ENCODE measurements around the gene ANKS1A. TPM values are rescaled to one million over a fixed set of nuclear protein-coding genes. Genes with fewer than 3 reads are reported as not detected.
"Not testable (repeated sequence)": the region's sequence is repeated elsewhere in the genome, so short reads cannot be mapped to it uniquely, and the experiment has no call there.

Gene ANKS1A
- total RNA-seq, 3 donors from 2014 or later (not counting 1 experiment from before 2014, with no cell fraction given), result 10.4 to 11.5 (median 10.9) TPM

- Mint-ChIP-seq H3K36me3 (no peaks in the 10 kb centered on the region), H3K27ac (no peak overlapping the region), H3K4me1 (peaks cover 11 to 12% of the 10 kb centered on the region in 2 donors), H3K9me3 (no peaks in the 10 kb centered on the region), H3K4me3 (no peak overlapping the region), H3K27me3 (ENCODE audit: low read depth in 2 of 2) (peaks cover 14 to 27% of the 10 kb centered on the region in 2 donors)
- H3K4me1 ChIP-seq (ENCODE audit: control insufficient read depth, insufficient read depth, low read length), result peaks cover 11% of the 10 kb centered on the region
- H3K27me3 ChIP-seq (ENCODE audit: control insufficient read depth, insufficient read depth, low read length), result peaks cover 2% of the 10 kb centered on the region
- no peak for TF ChIP-seq CTCF (IDR thresholded peaks at IDR 0.05)
- no peaks in the 10 kb centered on the region for H3K9me3 ChIP-seq (ENCODE audit: control insufficient read depth, insufficient read depth, low read length)
- H3K4me3 ChIP-seq (ENCODE audit: low read length), result no peak overlapping the region
- no peaks in the 10 kb centered on the region for H3K36me3 ChIP-seq (ENCODE audit: control insufficient read depth, insufficient read depth, low read length)
- intact Hi-C loops (cut with micrococcal nuclease), result no loop called here
- DNase-seq, result no peak
- no peak overlapping the region for H3K27ac ChIP-seq (ENCODE audit: low read length)
- no peak for ATAC-seq
- 87% methylated on average over 1 of the region's 4 CpGs for WGBS (ENCODE audit: insufficient coverage)
Measured at GRCh38 chr6:35136185-35136584, 247.1 kb downstream of the ANKS1A start.

DNA sequence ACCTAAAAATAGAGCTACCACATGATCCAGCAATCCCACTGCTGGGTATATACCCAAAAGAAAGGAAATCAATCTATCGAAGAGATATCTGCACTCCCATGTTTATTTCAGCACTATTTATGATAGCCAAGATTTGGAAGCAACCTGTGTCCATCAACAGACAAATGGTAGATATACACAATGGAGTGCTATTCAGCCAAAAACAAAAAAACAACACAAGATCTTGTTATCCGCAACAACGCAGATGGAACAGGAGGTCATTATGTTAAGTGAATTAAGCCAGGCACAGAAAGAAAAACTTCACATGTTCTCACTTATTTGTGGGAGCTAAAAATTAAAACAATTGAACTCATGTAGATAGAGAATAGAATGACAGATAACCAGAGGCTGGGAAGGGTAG, 249.1 kb downstream of the ANKS1A start:
- H3K4me3 Mint-ChIP-seq; H3K27ac Mint-ChIP-seq; H3K9me3 Mint-ChIP-seq; H3K27me3 ChIP-seq (ENCODE audit: control insufficient read depth, insufficient read depth, low read length); H3K36me3 Mint-ChIP-seq; DNase-seq; H3K4me3 ChIP-seq (ENCODE audit: low read length); H3K27ac ChIP-seq (ENCODE audit: low read length); H3K9me3 ChIP-seq (ENCODE audit: control insufficient read depth, insufficient read depth, low read length); intact Hi-C loops (cut with micrococcal nuclease); ATAC-seq; H3K36me3 ChIP-seq (ENCODE audit: control insufficient read depth, insufficient read depth, low read length): not testable (repeated sequence)
- H3K4me1 Mint-ChIP-seq, result peaks cover 11 to 17% of the 10 kb centered on the region in 2 donors
- H3K4me1 ChIP-seq (ENCODE audit: control insufficient read depth, insufficient read depth, low read length), result peaks cover 11% of the 10 kb centered on the region
- WGBS (ENCODE audit: insufficient coverage), result 50% methylated on average over 1 of the region's 3 CpGs
- peaks cover 14 to 27% of the 10 kb centered on the region in 2 donors for H3K27me3 Mint-ChIP-seq (ENCODE audit: low read depth in 2 of 2)

GRCh38 chr6:35139470-35139869, 250.4 kb downstream of the ANKS1A start:
- intact Hi-C loops (cut with micrococcal nuclease), result no loop called here
- WGBS (ENCODE audit: insufficient coverage), result 100% methylated on average over 1 of the region's 2 CpGs

More at GRCh38 chr6:35139470-35139869, 250.4 kb downstream of the ANKS1A start:
- peaks cover 11 to 17% of the 10 kb centered on the region in 2 donors for H3K4me1 Mint-ChIP-seq
- no peak for DNase-seq
- no peak overlapping the region for H3K27ac ChIP-seq (ENCODE audit: low read length)
- H3K9me3 Mint-ChIP-seq, result no peaks in the 10 kb centered on the region
- no peaks in the 10 kb centered on the region for H3K9me3 ChIP-seq (ENCODE audit: control insufficient read depth, insufficient read depth, low read length)
- no peak overlapping the region for H3K4me3 Mint-ChIP-seq
- H3K4me3 ChIP-seq (ENCODE audit: low read length), result no peak overlapping the region
- no peak overlapping the region for H3K27ac Mint-ChIP-seq
- H3K36me3 ChIP-seq (ENCODE audit: control insufficient read depth, insufficient read depth, low read length), result no peaks in the 10 kb centered on the region
- peaks cover 14 to 27% of the 10 kb centered on the region in 2 donors for H3K27me3 Mint-ChIP-seq (ENCODE audit: low read depth in 2 of 2)
- H3K4me1 ChIP-seq (ENCODE audit: control insufficient read depth, insufficient read depth, low read length), result peaks cover 11% of the 10 kb centered on the region
- H3K27me3 ChIP-seq (ENCODE audit: control insufficient read depth, insufficient read depth, low read length), result peaks cover 2% of the 10 kb centered on the region
- no peak for TF ChIP-seq CTCF (IDR thresholded peaks at IDR 0.05)
- no peaks in the 10 kb centered on the region for H3K36me3 Mint-ChIP-seq
- no peak for ATAC-seq

All from natural killer cell (primary cell).